OCI-LY3 (cell line): ENCODE results near the gene VIT.

ENCODE experiments used
- H2AFZ ChIP-seq: fragments of 200-600, 300-600 bp; shearing (Covaris generic); 2 replicates; pipeline ENCODE4 v1.6.0; 2014; ENCODE audit warnings: antibody characterized with exemption, low read depth, low read length
- H3K27ac ChIP-seq: fragments of 200-600, 300-600 bp; sonication (generic); 2 replicates; pipeline ENCODE4 v1.5.1; 2014; ENCODE audit warnings: mild to moderate bottlenecking, low read length, moderate library complexity, mixed read lengths
- H3K27me3 ChIP-seq: fragments of 200-600, 300-600 bp; sonication (generic); 2 replicates; pipeline ENCODE4 v1.6.1; 2014; ENCODE audit warnings: low read depth, low read length, mixed read lengths
- H3K36me3 ChIP-seq: fragments of 200-600, 300-600 bp; sonication (generic); replicated peaks from 2 replicates; pipeline ENCODE3; 2014; ENCODE audit warnings: low read depth, low read length, mixed read lengths
- H3K4me1 ChIP-seq: fragments of 300-600, 200-600 bp; sonication (generic); 2 replicates; pipeline ENCODE4 v1.6.1; 2014; ENCODE audit warnings: low read length, mixed read lengths
- H3K4me2 ChIP-seq: fragments of 200-600, 300-600 bp; sonication (generic); 2 replicates; pipeline ENCODE4 v1.6.1; 2014; ENCODE audit warnings: low read length, mixed read lengths
- H3K4me3 ChIP-seq: fragments of 300-600, 200-600 bp; sonication (generic); 2 replicates; pipeline ENCODE4 v1.5.1; 2014; ENCODE audit warnings: antibody characterized with exemption, mild to moderate bottlenecking, low read length, moderate library complexity
- H3K79me2 ChIP-seq: fragments of 300-600, 200-600 bp; shearing (Covaris generic); 2 replicates; pipeline ENCODE4 v1.6.1; 2014; ENCODE audit warnings: mild to moderate bottlenecking, low read length, mixed read lengths
- H3K9ac ChIP-seq: fragments of 300-600, 200-600 bp; shearing (Covaris generic); 2 replicates; pipeline ENCODE4 v1.6.0; 2014; ENCODE audit warnings: mild to moderate bottlenecking, low read length, moderate library complexity
- H3K9me3 ChIP-seq: fragments of 200-600, 300-600 bp; shearing (Covaris generic); 2 replicates; pipeline ENCODE4 v1.6.1; 2014; ENCODE audit warnings: low read length, mixed read lengths; ENCODE audit not compliant: insufficient read depth
- H4K20me1 ChIP-seq: fragments of 200-600, 300-600 bp; sonication (generic); 2 replicates; pipeline ENCODE4 v1.6.1; 2016; ENCODE audit warnings: low read length, mixed read lengths; ENCODE audit not compliant: insufficient read depth
- EZH2phosphoT487 ChIP-seq: fragments of 200-600 bp; shearing (Covaris generic); IDR thresholded peaks from 2 replicates; pipeline ENCODE4 v1.6.1; 2018; ENCODE audit warnings: antibody characterized with exemption, mixed run types, low read depth
- TF ChIP-seq, protein P1 (sequence below): fragments of 200-600, 300-600 bp; sonication (generic); IDR thresholded peaks from 2 replicates; pipeline ENCODE4 v1.5.1; 2014; ENCODE audit warnings: antibody characterized with exemption, low read length, low read depth

The VIT gene

GRCh38 chr2:36701391-36701795 lies 4.9 kb downstream of the VIT start:
- Histone ChIP-seq H3K79me2 (no peaks in the 10 kb centered on the region), H3K4me3 (no peak overlapping the region), H3K4me1 (no peaks in the 10 kb centered on the region), H3K27me3 (0 out of 2 replicates have a peak, but pooled peaks cover 3% of the 10 kb centered on the region), H3K9ac (no peak overlapping the region), H3K4me2 (no peak overlapping the region), H3K36me3 (no peaks in the 10 kb centered on the region), H3K27ac (no peak overlapping the region), H2AFZ (no peak overlapping the region), H4K20me1 (no peaks in the 10 kb centered on the region), H3K9me3 (no peaks in the 10 kb centered on the region)
- TF ChIP-seq EZH2phosphoT487 = no peak
- TF ChIP-seq, protein P1, sequence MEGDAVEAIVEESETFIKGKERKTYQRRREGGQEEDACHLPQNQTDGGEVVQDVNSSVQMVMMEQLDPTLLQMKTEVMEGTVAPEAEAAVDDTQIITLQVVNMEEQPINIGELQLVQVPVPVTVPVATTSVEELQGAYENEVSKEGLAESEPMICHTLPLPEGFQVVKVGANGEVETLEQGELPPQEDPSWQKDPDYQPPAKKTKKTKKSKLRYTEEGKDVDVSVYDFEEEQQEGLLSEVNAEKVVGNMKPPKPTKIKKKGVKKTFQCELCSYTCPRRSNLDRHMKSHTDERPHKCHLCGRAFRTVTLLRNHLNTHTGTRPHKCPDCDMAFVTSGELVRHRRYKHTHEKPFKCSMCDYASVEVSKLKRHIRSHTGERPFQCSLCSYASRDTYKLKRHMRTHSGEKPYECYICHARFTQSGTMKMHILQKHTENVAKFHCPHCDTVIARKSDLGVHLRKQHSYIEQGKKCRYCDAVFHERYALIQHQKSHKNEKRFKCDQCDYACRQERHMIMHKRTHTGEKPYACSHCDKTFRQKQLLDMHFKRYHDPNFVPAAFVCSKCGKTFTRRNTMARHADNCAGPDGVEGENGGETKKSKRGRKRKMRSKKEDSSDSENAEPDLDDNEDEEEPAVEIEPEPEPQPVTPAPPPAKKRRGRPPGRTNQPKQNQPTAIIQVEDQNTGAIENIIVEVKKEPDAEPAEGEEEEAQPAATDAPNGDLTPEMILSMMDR = no peak

DNA sequence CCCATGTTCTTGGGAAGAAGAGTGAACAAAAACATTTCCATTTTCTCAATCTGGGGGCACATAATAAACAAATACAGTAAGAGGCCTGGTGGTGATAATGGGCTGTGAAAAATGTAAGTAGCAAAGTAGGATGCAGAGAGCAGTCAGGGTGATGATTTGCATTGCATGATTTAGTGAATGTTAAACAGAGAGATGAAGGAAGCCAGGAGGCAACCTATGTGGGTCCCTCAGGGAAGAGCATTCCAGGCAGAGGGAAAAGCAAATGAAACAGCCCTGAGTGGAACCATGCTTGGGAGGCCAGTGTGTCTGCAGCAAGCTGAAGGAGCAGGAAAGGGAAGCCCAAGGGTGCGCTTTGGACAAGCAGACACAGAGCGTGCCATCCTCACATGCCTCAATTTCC lies 5.4 kb downstream of the VIT start:
- no peak overlapping the region for H3K4me3 ChIP-seq
- H2AFZ ChIP-seq = no peak overlapping the region
- H3K4me2 ChIP-seq = no peak overlapping the region
- TF ChIP-seq, protein P1 = no peak
- TF ChIP-seq EZH2phosphoT487 = no peak
- 0 out of 2 replicates have a peak, but pooled peaks cover 3% of the 10 kb centered on the region for H3K27me3 ChIP-seq
- no peaks in the 10 kb centered on the region for H3K79me2 ChIP-seq
- H3K9me3 ChIP-seq = no peaks in the 10 kb centered on the region
- H3K36me3 ChIP-seq = no peaks in the 10 kb centered on the region
- no peak overlapping the region for H3K9ac ChIP-seq
- H3K4me1 ChIP-seq = no peaks in the 10 kb centered on the region
- no peaks in the 10 kb centered on the region for H4K20me1 ChIP-seq
- no peak overlapping the region for H3K27ac ChIP-seq

- Histone ChIP-seq H3K4me2 (no peak overlapping the region), H3K36me3 (no peaks in the 10 kb centered on the region), H3K9ac (no peak overlapping the region), H3K27me3 (0 out of 2 replicates have a peak, but pooled peaks cover 3% of the 10 kb centered on the region), H4K20me1 (no peaks in the 10 kb centered on the region), H2AFZ (no peak overlapping the region), H3K4me3 (no peak overlapping the region), H3K79me2 (no peaks in the 10 kb centered on the region), H3K27ac (no peak overlapping the region), H3K9me3 (no peaks in the 10 kb centered on the region), H3K4me1 (no peaks in the 10 kb centered on the region)
- no peak for TF ChIP-seq EZH2phosphoT487
- TF ChIP-seq, protein P1 = no peak
Observed at GRCh38 chr2:36702781-36703180, 6.3 kb downstream of the VIT start.

DNA sequence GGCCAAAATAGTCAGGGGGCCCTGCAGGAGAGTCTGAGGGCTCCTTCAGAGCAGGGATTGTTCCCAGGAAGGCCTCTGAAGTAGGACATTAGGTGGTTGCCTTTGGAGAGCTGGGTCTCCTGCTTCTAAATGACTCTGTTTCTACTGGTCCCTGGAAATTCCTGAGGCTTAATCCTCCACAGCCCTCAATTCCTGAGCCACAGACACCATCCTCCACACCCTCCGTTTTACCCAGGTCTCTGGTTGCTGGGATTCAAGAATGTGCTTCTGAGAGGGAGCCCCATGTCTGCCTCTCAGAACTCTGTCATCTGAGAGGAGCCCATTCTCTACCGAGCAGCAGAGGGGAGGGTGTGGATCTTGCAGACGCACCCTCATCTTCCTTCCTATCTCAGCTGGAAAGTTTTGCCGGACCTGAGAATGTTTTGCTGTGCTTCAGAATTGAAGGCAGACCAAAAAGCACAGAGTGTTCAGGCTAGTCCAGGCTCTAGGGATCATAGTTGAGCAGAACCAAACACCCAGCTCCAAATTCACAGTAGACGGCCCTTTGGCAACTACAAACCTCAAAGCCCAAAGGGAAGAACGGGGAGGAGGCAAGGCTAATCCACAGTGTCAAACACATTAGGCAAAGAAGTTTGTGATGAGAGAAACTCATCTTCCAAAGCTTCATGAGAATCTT lies 8.1 kb downstream of the VIT start:
- H3K4me3 ChIP-seq = no peak overlapping the region
- H3K27ac ChIP-seq = no peak overlapping the region
- no peaks in the 10 kb centered on the region for H3K36me3 ChIP-seq
- H3K79me2 ChIP-seq = no peaks in the 10 kb centered on the region
- H3K4me1 ChIP-seq = no peaks in the 10 kb centered on the region
- no peaks in the 10 kb centered on the region for H4K20me1 ChIP-seq
- H3K9me3 ChIP-seq = no peaks in the 10 kb centered on the region
- no peak overlapping the region for H2AFZ ChIP-seq
- TF ChIP-seq, protein P1 = no peak
- TF ChIP-seq EZH2phosphoT487 = no peak
- no peak overlapping the region for H3K4me2 ChIP-seq
- H3K9ac ChIP-seq = no peak overlapping the region
- 0 out of 2 replicates have a peak, but pooled peaks cover 3% of the 10 kb centered on the region for H3K27me3 ChIP-seq
